Middle frontal gyrus (tissue), 1 donor: Measurements from ENCODE around the gene PLEKHG5.

Experiments
- DNase-seq: peaks from one replicate; pipeline ENCODE4 v3.0.0-alpha.2; 2015; ENCODE audit warnings: low spot score; ENCODE audit errors: extremely low spot score

PLEKHG5 gene

GRCh38 chr1:6509919-6510291, 18.4 kb upstream of the PLEKHG5 start:
- no peak for DNase-seq

DNA sequence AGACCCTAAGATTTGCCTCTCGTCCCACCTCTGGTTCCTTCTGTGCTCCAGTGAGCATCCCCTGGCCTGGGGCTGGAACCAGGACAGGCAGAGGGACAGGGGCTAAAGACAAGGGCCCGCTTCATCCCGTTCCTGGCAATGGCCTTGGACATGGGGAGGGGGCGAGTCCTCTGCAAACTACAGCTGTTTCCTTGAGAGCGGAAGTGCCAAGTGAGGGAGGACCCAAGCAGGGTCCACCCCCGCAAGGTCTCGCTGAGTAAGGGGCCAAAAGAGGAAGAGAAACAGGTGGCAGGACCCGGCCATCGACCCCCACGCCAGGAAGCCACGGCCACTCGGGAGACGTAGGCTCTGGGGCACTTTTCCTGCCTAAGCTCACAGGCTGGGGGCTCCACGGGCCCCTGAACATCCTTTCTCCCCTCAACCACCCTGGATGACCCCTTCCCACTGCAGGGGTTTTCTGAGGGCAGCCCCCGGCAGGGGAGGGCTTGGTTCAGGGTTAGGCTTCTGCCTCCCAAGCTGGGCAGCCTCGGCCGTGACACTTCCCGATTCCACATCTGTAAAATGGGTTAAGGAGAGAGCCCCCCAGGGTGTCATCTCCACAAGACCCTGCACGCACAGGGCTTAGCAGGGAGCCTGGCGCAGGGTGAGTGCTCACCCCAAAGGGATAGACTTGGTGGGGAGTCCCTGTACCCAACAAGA, 17.9 kb upstream of the PLEKHG5 start:
- DNase-seq = no peak

DNA sequence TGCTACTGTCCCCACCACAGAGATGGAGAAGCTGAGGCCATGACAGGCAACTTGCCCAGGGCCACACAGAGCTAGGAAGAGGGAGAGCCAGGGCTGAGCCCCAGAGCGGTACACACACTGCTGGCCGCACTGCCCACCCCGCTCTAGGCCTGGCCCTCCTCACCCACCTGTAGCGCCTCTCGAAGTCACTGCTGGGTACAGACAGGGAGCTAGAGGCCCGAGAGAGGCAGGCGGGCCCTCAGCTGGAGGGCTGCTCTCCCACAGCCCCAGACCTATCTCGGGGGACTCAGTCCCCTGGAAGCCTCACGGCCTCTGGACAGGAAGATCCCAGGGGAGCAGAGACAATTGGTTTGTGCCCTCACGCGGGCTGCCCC, 17.3 kb upstream of the PLEKHG5 start:
- DNase-seq = no peak

DNA sequence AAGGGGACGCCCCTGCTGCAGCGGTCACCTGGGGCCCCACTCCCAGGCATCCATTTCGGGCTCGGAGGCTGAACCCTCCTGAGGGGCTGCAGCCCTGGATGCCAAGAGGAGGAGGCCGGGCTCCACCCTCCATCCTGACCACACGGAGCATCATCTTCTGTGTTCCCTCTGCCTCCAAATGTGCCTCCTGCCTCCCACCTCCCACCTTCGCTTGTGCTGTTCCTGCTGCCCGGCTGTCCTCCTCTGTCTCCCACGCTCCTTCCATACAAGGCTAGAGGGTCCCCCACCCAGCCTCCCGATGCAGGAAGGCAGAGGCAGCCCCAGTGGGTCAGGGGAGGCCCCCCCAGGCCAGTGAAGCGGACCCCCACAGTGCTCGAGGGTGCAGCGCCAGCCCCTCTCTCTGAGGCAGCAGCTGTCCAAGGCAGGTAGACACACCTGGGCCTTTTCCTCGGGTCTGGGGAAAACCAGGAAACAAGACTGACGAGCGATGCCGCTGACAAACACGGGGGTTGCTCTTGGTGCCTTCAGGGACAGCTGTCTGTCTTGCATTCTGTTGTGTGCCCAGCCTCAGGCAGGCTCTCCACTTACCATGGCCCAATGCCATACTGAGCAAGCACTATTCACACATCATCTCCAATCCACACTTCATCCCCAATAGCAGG, 16.8 kb upstream of the PLEKHG5 start:
- peak; percentile 19 for DNase-seq

DNA sequence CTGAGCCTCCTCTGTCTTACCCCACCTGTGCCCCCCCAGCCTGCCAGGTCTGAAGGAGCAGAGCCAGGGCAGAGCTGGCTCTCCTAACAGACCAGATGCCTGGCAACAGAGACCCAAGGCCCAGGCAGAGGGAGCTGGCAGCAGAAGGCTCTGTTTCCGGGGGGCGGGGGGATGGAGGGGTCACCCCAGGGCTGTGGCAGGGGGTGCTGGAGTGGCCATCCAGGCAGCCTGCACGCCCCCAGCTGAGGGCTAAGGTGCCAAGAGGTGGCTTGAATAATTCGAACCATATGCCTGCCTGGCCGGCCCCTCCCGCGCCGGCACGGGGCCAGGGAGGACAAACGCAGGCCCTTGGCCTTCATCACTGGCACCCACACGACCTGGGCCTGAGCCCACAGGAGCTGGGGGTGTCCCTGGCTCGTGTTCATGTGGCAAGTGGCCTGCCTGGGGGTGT, 16.0 kb upstream of the PLEKHG5 start:
- no peak for DNase-seq

GRCh38 chr1:6507037-6507428, 15.6 kb upstream of the PLEKHG5 start:
- no peak for DNase-seq

DNA sequence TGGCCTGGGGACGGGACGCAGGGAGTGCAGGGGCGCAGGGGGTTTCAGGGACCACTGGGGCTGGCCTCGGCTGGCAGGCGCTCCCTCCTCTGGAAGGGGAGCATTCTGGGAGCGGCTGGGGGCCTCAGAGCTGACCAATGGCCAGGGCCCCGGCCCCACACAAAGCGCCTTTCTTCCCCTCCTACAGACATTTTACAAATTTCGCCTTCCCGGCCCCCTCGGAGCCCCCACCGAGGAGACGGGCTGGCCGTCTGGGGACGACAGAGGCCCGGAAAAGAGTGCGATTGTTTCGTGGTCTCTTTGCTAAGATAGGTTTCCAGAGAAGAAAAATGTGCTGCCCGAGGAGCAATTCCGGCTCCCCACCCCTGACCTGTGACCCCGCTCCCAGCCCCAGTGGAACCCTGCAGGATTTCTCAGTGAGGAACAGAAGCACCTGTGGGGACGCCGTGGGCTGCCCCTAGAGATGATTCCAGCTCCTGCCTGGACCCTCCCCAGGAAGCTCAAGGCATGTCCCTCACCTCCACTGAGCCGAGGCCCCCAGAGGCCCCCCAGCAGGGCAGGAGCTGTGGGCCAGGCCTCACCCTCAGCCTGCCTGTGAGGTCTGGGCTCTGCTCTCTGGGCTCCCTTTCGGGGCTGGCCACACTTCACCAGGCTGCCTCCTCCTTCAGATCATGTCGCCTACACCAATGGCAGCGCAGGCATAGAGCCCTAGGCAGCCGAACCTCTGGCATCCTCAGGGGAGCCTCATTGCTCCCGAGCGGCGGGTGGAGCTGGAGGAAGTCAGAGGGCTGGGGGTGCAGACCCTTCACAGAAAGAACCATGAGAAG, 15.0 kb upstream of the PLEKHG5 start:
- no peak for DNase-seq

- no peak for DNase-seq
These were observed 14.1 kb upstream of the PLEKHG5 start for GRCh38 chr1:6505367-6506209.

- DNase-seq = no peak
These were observed 13.4 kb upstream of the PLEKHG5 start for GRCh38 chr1:6504887-6505286.

DNA sequence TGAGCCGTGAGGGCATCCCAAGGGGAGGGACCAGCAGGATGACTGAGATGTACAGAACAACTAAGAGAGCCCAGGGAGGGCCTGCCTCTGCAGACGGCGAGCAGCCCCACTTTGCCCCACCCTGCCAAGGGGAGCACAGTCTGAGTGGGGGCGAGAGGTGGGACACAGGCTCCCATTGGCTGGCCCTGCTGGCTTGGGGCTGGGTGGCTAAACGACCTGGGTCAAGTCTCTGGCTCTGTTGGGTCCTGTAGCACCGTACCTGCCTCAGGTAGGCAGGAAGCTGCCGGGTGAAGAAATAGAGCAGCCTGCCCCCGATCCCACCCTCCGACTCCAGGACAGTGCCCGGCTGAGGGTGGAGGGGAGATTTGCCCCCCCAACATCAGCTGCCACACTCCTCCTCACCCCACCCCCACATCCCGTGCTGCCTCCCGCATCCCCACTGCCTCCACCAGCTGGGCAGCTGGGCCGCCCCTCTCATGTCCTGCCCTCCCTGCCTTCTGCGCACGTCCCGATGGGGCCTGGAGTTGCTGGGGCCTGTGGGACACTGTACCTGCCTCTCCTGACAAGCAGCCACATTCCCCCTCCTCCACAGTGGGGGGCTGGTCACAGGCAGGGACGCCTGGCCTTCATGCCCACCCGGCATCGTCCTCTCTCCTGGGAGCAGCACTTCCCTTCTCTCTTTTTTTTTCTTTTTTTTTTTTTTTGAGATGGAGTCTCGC, 12.6 kb upstream of the PLEKHG5 start:
- DNase-seq = no peak

DNA sequence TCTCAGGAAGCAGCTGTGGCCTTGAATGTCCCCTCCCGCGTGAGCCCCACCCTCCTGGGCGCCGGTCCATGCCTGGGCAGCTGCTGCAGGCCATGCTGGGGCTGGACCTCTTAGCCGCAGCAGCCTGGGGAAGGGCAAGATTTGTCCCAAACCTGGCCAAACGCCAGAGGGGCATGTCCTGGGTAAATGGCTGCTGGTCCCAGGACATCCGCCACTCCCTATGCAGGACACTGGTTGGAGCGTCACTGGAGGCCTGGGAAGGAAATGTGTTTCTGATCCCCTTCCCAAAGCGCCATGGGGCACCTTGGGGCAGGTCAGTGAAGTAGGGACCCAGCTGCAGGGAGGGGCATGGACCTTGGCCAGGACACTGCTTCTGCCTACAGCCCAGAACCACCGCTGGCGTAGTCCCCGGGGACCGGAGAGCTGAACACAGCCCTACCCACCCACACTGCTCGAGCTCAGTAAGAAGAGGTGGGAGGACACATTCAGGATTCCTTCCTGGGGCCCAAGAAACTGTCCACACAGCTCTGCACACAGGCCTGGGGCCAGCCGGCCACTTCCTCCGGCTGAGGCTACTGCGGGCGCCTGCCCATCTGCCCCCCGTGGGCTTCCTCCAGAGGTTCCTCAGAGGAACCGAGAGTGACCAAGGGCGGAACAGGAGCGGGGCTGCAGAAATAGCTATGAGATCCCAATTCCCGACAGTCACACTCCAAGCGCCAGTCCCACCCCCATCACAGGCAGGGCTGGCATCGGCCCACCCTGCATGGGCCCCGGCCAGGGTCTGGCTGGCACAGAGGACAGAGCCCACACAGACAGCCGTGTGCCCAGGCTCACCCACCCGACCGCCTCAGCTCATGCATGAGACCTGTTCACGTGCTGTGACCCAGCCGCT, 10.8 kb upstream of the PLEKHG5 start:
- DNase-seq = peak; percentile 29

DNA sequence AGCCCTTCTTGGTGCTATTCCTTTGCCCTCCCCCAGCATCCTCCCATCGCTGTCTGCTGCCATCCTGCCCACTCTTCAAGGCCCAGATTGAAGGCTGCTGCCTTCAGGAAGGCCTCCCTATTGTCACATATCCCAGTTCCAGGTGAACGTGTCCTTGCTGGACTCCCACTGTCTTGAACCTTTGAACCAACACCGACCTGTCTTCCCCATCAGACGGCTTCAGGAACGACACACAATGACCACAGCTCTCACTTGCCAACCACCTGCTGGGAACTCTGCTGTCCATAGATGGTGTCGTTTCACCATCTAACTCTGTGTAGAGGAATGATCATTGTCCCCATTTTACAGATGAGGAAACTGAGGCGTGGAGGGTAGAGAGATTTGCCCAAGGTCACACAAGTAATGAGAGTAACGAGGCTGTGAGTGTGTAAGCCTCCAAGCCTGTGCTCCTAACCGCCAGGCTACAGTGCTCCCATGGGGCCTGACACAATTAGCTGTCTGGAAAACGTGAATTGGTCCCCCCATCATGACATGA, 9.9 kb upstream of the PLEKHG5 start:
- no peak for DNase-seq

DNA sequence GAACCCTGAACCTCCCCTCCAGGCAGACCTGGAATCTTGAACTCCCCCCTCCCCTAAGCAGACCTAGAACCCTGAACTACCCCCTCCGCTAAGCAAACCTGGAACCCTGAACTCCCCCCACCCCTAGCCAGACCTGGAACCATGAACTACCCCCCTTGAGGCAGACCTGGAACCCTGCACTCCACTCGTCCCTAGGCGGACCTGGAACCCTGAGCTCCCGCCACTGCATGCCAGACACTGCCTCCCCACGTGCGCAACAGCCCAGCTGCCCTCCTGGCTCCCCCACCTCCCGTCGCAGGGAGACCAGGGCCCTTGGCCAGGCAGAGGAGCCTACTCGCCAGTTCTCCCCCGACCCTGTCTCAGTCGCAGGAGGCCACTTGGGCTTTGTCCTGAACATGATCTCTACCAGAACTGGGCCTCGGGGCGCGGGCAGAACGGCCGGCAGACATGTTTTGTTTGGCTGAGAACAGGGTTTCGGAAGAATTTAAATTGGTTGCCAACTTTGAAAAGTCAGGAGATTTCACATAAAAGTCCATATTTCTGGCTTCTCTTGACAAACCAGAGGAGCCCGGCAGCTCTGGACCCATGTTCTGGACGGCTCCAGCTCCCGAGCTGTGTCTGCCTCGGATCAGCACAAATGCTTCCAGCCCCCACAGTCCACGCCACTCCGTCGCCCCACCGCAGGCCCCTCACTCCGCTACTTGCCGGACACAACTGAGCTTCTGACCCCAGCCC, 9.2 kb upstream of the PLEKHG5 start:
- no peak for DNase-seq

GRCh38 chr1:6499296-6499695, 7.8 kb upstream of the PLEKHG5 start:
- peak; percentile 22 for DNase-seq

DNA sequence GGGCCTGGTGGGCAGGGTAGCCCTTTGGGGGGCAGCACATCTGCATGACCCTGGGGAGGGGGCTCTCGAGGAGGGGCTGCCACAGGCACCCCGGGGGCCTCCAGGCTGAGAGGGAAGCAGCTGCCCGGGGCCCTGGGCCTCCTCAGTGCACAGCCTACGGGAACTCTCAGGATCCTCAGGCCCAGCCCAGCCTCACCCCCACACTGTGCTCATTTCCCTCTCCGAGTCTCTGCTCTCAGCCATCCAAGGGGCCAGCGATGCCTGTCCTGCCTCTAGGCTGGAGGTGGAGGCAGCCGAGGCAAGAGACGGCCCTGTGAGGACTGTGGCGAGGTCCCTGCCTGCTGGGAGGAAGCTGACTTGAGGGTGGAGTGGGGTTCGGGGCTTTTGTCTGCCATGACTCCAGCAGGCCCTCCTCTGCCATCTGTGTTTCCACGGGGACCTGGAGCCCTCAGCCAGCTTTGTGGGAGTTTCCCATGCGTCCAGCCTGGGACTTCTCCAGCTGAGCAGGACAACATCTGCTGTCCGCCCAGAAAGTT, 7.2 kb upstream of the PLEKHG5 start:
- no peak for DNase-seq

DNA sequence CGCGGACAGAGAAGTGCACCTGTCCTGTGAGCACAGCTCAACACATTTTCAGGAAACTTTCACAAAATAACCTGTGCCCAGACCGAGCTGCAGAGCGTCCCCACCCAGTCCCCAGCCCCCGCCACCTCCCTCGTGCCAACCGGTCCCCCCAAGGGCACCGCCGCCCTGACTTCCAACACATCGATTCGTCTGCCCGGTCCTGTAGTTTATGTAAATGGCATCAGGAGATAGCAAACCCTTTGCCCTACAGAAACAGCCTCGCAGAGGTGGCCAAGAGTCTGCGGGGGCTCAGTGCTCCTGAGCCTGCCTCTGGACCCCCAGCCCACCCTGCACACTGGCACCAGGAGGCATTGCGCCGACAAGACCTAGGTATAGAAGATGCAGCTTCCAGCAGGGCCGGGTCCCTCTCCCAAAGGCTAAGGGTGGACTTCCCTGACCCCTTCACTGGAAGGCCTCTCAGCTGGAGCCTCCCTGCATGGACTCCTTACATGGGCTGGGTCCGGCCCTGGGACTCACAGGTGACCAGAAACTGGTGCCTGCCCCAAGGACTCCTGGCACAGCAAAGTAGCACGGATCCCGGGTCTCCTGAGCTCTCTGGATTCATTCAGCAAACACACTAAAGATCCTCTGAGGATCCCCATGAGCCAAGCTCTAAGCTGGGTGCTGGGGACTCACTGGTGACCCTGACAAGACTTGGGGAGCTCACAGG, 6.6 kb upstream of the PLEKHG5 start:
- no peak for DNase-seq

DNA sequence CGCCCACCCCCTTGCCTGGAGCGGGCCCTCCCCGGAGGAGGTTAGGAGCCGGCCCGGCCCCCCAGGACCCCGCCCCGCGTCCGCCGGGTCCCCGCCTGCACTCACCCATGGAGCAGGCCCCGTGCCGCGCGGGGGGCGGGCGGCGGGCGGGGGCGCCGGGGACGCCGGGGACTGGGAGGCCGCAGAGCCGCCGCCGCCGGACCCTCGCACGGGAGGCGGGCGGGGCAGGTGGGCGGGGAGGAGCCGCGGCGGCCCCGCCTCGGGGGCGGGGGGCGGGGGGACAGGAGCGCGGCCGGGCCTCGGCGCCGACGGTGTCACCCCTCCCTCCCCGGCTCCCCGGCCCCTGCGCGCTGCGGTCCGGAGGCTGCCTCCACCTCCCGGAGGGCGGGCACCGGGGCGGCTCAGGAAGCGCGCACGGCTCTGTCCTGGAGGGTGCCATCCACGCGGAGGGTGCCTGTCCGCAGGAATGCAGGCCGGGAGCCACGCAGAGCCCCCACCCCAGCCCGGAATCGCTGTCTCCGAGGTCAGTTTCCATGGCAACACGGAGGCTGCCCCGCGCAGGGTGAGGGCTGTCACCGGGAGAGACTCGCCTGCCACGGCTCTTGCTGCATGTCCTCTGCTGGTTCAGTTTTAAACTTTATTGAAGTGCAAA, 5.9 kb upstream of the PLEKHG5 start:
- DNase-seq = no peak

- no peak for DNase-seq
These were observed 5.4 kb upstream of the PLEKHG5 start for GRCh38 chr1:6496890-6497214.
